CD4-positive, alpha-beta T cell (primary cell): ENCODE measurements around the gene UVSSA. TPM values are rescaled to one million over a fixed set of nuclear protein-coding genes. Genes with fewer than 3 reads are reported as not detected.

Source experiments
- ATAC-seq: fragments of 200-7000 bp; cut with Tn5 transposase; one replicate; pipeline ENCODE4 v1.10.0; 2022; ENCODE audit warnings: mild to moderate bottlenecking; ENCODE audit not compliant: poor library complexity
- CTCF ChIA-PET: fragments of 350-600 bp; sonication (Branson Sonifier 250); formaldehyde crosslinking; loops from one replicate; lab custom pipeline; 2021; ENCODE audit warnings: antibody characterized with exemption, inconsistent platforms; lab: Charles Lee
- POLR2A ChIA-PET: fragments of 350-600 bp; sonication (Branson Sonifier 250); formaldehyde crosslinking; loops from one replicate; lab custom pipeline; 2021; ENCODE audit warnings: antibody characterized with exemption, inconsistent platforms; lab: Charles Lee
- DNase-seq, 14 experiments: peaks; one replicate each; pipeline ENCODE4 v3.0.0-alpha.2; 2013 to 2020; ENCODE audit warnings: mixed read lengths in 2 of 14
- H3K27ac ChIP-seq, 2 donors: one replicate each; pipeline versions ENCODE4 v1.5.1 to v1.7.0; 2013; ENCODE audit warnings: low read length in 2 of 2, low read depth in 1 of 2, mild to moderate bottlenecking in 1 of 2
- H3K27me3 ChIP-seq, 2 experiments: 1 replicate in 1 of 2; 2 replicates in 1 of 2; pipeline versions ENCODE4 v1.6.1 to v1.7.0; 2013; ENCODE audit warnings: low read length in 2 of 2, control low read depth in 1 of 2, mild to moderate bottlenecking in 1 of 2, moderate library complexity in 1 of 2; ENCODE audit not compliant: insufficient read depth in 2 of 2, control insufficient read depth in 1 of 2
- H3K36me3 ChIP-seq: one replicate; pipeline ENCODE4 v1.6.1; 2013; ENCODE audit warnings: low read length, control low read depth; ENCODE audit not compliant: insufficient read depth
- H3K4me1 ChIP-seq: one replicate; pipeline ENCODE4 v1.6.1; 2013; ENCODE audit warnings: low read length, control low read depth; ENCODE audit not compliant: insufficient read depth
- H3K4me3 ChIP-seq: one replicate; pipeline ENCODE4 v1.5.1; 2013; ENCODE audit warnings: mild to moderate bottlenecking, low read length, moderate library complexity
- H3K9me3 ChIP-seq, 2 experiments: 1 replicate in 1 of 2; 2 replicates in 1 of 2; pipeline versions ENCODE4 v1.6.1 to v1.7.0; 2013; ENCODE audit warnings: low read length in 2 of 2, mild to moderate bottlenecking in 2 of 2, control low read depth in 1 of 2, moderate library complexity in 1 of 2; ENCODE audit not compliant: control insufficient read depth in 1 of 2, insufficient read depth in 1 of 2
- H3K27ac Mint-ChIP-seq: one replicate; pipeline ENCODE4 v1.8.0; 2020; ENCODE audit warnings: mixed read lengths
- H3K27me3 Mint-ChIP-seq: one replicate; pipeline ENCODE4 v1.8.0; 2021; ENCODE audit warnings: mixed read lengths
- H3K36me3 Mint-ChIP-seq: one replicate; pipeline ENCODE4 v1.8.0; 2021; ENCODE audit warnings: low read depth, mixed read lengths
- H3K4me1 Mint-ChIP-seq: one replicate; pipeline ENCODE4 v1.8.0; 2021; ENCODE audit warnings: low read depth, mixed read lengths
- H3K4me3 Mint-ChIP-seq: one replicate; pipeline ENCODE4 v1.8.0; 2020; ENCODE audit warnings: mild to moderate bottlenecking, mixed read lengths
- H3K9me3 Mint-ChIP-seq: one replicate; pipeline ENCODE4 v1.8.0; 2020; ENCODE audit warnings: mixed read lengths
- CTCF ChIP-seq: fragments of 200-600 bp; IDR thresholded peaks from one replicate; pipeline ENCODE4 v1.8.0; 2022; ENCODE audit warnings: antibody characterized with exemption, mild to moderate bottlenecking
- intact Hi-C, 2 experiments: fragments of 100-400 bp; cut with DNase I in 1 of 2; cut with micrococcal nuclease in 1 of 2; formaldehyde crosslinking; loops; one replicate each; pipeline versions ENCODE4 v1.15.1 to v1.9.0; 2023 to 2025; cut with DNase I, micrococcal nuclease
- polyA plus RNA-seq, 2 donors: library from polyadenylated mRNA; unstranded; fragments of 120-200 nt; gene quantifications; one replicate each; pipeline ENCODE4 v1.2.1, GENCODE V29; 2013
- total RNA-seq, 174 experiments: library from RNA in 2 of 174; stranded (reverse) in 2 of 174; gene quantifications; one replicate each; pipeline ENCODE4 v1.2.3 and lab custom pipeline; 2021 to 2026

UVSSA gene
- total RNA-seq (10 to 100 TPM; 31.1 to 33.1 TPM), total RNA-seq (lab: John Stamatoyannopoulos, UW) (24.4 to 134 (median 57.1) reads per million in 172 experiments)
- 13.0 TPM for polyA plus RNA-seq (2013, experiment 1 of 2)
- 19.0 TPM for polyA plus RNA-seq (2013, experiment 2 of 2)

- POLR2A ChIA-PET, result interaction anchor here (0.6 to 4.0 kb wide), 25 partner anchors 10 to 524 kb away, joined by 3 to 178 read pairs (median 7); partner anchors contain the start of genes CTBP1, FGFRL1, MAEA and NSD2
- H3K4me1 ChIP-seq, result peaks cover 40% of the 10 kb centered on the region
- DNase-seq (peak; percentile 100), ATAC-seq (peak; percentile 87)
- H3K36me3 Mint-ChIP-seq, result peaks cover 30% of the 10 kb centered on the region
- H3K4me3 Mint-ChIP-seq, result peak within 1 kb of the TSS; percentile 96
- intact Hi-C loops, result loop anchor here (1.0 to 5.0 kb wide), 15 partner anchors 16 to 566 kb away; partner anchors contain the start of genes CTBP1 (in 2 of the 2), FGFRL1 (in 2 of the 2), MAEA (in 2 of the 2) and GAK (in 1 of the 2)
- H3K36me3 ChIP-seq, result peaks cover 6% of the 10 kb centered on the region
- H3K9me3 Mint-ChIP-seq, result no peaks in the 10 kb centered on the region
- peak within 1 kb of the TSS; percentile 96 for H3K27ac Mint-ChIP-seq
- no peaks in the 10 kb centered on the region for H3K27me3 ChIP-seq
- peaks cover 60% of the 10 kb centered on the region for H3K4me1 Mint-ChIP-seq
- no peak for TF ChIP-seq CTCF
- no peaks in the 10 kb centered on the region for H3K9me3 ChIP-seq
- no peaks in the 10 kb centered on the region for H3K27me3 Mint-ChIP-seq
- H3K27ac ChIP-seq, result peak within 1 kb of the TSS; percentile 84 to 89
- H3K4me3 ChIP-seq, result peak within 1 kb of the TSS; percentile 77
- CTCF ChIA-PET, result interaction anchor here (0.8 to 2.5 kb wide), 9 partner anchors 9 to 179 kb away, joined by 3 to 19 read pairs (median 6); partner anchors contain the start of gene MAEA
These were observed at the start of gene UVSSA for GRCh38 chr4:1346781-1347409. Gene UVSSA, plus strand, starts transcription at chr4:1347208. Its CDS starts 884 bp downstream, at chr4:1348092.

DNA sequence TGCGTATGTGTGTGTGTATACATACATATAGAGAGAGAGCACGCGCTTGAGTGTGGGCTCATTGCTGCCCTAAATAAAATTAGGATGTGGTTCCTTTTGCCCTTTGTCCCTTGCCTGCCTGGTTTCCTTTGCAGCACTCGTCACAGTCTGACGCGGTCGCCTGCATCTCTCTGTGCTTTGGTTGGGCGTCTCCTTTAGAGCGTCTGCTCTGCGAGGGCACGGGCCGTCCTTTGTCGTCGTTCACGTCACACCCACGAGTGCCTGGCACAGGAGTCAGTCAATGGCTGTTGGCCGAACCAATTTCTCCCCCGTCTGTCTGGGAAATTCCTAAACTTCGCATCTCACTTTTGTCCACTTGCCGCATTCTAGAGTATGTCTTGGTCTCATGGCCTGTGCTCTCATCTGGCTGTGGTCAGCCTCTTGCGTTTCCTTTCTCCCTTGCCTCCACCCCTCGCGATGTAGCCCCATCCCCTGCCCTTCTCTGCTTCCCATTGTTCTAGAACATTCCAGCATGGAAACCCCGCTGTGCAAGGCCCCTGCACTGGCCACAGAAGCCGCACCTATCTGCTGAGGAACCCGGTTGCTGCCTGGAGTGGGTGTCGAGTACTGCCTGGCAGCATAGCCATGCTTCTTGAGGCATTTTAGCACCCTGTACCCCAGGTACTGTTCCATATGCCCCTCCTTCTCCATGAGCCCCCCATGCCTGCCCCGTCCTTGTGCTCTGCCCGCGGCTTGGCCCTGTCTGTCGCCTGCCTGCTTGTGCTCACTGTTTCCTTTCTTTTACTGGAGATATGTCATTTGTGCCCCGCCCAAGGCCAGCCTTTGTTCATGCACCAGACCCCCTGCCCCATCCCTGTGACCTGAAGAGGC lies 49.3 kb upstream of the UVSSA start:
- ATAC-seq (no peak), DNase-seq (peak in 5 of 14 experiments; percentile 4 to 48 (median 33))
- Mint-ChIP-seq H3K4me3 (no peak overlapping the region), H3K36me3 (peaks cover 56% of the 10 kb centered on the region), H3K9me3 (no peaks in the 10 kb centered on the region), H3K27ac (peak overlapping the region; percentile 30), H3K4me1 (peaks cover 61% of the 10 kb centered on the region), H3K27me3 (no peaks in the 10 kb centered on the region)
- intact Hi-C loops, result no loop called here
- H3K27ac ChIP-seq, result no peak overlapping the region
- H3K4me3 ChIP-seq, result no peak overlapping the region
- no peak for TF ChIP-seq CTCF
- H3K27me3 ChIP-seq, result no peaks in the 10 kb centered on the region
- H3K36me3 ChIP-seq, result peaks cover 54% of the 10 kb centered on the region
- ChIA-PET POLR2A (no interaction called here), CTCF (no interaction called here)
- peaks cover 56% of the 10 kb centered on the region for H3K4me1 ChIP-seq
- H3K9me3 ChIP-seq, result no peaks in the 10 kb centered on the region

GRCh38 chr4:1298461-1298860 lies 48.5 kb upstream of the UVSSA start:
- H3K27me3 ChIP-seq, result no peaks in the 10 kb centered on the region
- Mint-ChIP-seq H3K4me1 (peaks cover 59% of the 10 kb centered on the region), H3K36me3 (peaks cover 56% of the 10 kb centered on the region), H3K4me3 (no peak overlapping the region), H3K27me3 (no peaks in the 10 kb centered on the region), H3K27ac (no peak overlapping the region), H3K9me3 (no peaks in the 10 kb centered on the region)
- peaks cover 54% of the 10 kb centered on the region for H3K36me3 ChIP-seq
- intact Hi-C loops, result no loop called here
- no peak overlapping the region for H3K27ac ChIP-seq
- no peak for TF ChIP-seq CTCF
- ChIA-PET CTCF (no interaction called here), POLR2A (interaction anchor here (2.2 kb wide), 1 partner anchor 9 kb away, joined by 7 read pairs; the partner anchor contains the start of gene MAEA)
- peaks cover 51% of the 10 kb centered on the region for H3K4me1 ChIP-seq
- DNase-seq, result peak in 1 of 14 experiments; percentile 4
- no peaks in the 10 kb centered on the region for H3K9me3 ChIP-seq
- H3K4me3 ChIP-seq, result no peak overlapping the region
- no peak for ATAC-seq
